Measurements from ENCODE around the gene RAB3B.

The RAB3B gene

GRCh38 chr1:51960262-51960661 lies 30.2 kb downstream of the RAB3B start:
- no peak overlapping the region for H2BK120ac ChIP-seq (ENCODE audit: low read depth, low read length)
- peaks cover 2% of the 10 kb centered on the region for H3K36me3 ChIP-seq (ENCODE audit: control insufficient read depth, insufficient read depth, low read length)
- WGBS (ENCODE audit: extremely low coverage, insufficient coverage, low lambda C conversion rate) = no CpG with 5 or more reads among the region's 3 CpGs
- H2BK5ac ChIP-seq (ENCODE audit: low read length) = peak overlapping the region; percentile 93
- no peak overlapping the region for H3K4me2 ChIP-seq (ENCODE audit: low read length)
- H4K5ac ChIP-seq (ENCODE audit: low read length) = no peak overlapping the region
- H3K4me3 ChIP-seq (ENCODE audit: low read length) = no peak overlapping the region
- no peaks in the 10 kb centered on the region for H3K27me3 ChIP-seq (ENCODE audit: insufficient read depth, low read length, poor library complexity)
- H2BK15ac ChIP-seq (replicated peaks; ENCODE audit: low read depth) = no peak overlapping the region
- peak overlapping the region; percentile 27 for H3K9ac ChIP-seq (ENCODE audit: low read length)
- H3K79me2 ChIP-seq (ENCODE audit: control insufficient read depth, insufficient read depth, low read length) = no peaks in the 10 kb centered on the region
- peaks cover 45% of the 10 kb centered on the region for H3K4me1 ChIP-seq (ENCODE audit: control insufficient read depth, low read depth, low read length)
- H3K4ac ChIP-seq (ENCODE audit: low read depth, low read length) = no peak overlapping the region
- no peak overlapping the region for H4K8ac ChIP-seq (ENCODE audit: low read depth, low read length)
- H3K18ac ChIP-seq (ENCODE audit: low read length) = no peak overlapping the region
- peaks cover 10% of the 10 kb centered on the region for H3K79me1 ChIP-seq (ENCODE audit: low read length)
- H3K23ac ChIP-seq (ENCODE audit: low read length) = no peak overlapping the region
- H3K56ac ChIP-seq (ENCODE audit: low read length) = peak overlapping the region; percentile 80
- peak; percentile 96 for DNase-seq
- H2AK5ac ChIP-seq (ENCODE audit: low read length) = no peak overlapping the region
- H3K27ac ChIP-seq (ENCODE audit: low read depth, low read length) = peak overlapping the region; percentile 71

- Histone ChIP-seq H3K79me1 (ENCODE audit: low read length) (peaks cover 12% of the 10 kb centered on the region), H3K9ac (ENCODE audit: low read length) (no peak overlapping the region), H3K4me3 (ENCODE audit: low read length) (no peak overlapping the region), H3K56ac (ENCODE audit: low read length) (peak overlapping the region; percentile 27), H2BK15ac (replicated peaks; ENCODE audit: low read depth) (no peak overlapping the region), H3K18ac (ENCODE audit: low read length) (no peak overlapping the region), H3K27me3 (ENCODE audit: insufficient read depth, low read length, poor library complexity) (no peaks in the 10 kb centered on the region), H2BK120ac (ENCODE audit: low read depth, low read length) (no peak overlapping the region), H2AK5ac (ENCODE audit: low read length) (peak overlapping the region; percentile 51), H4K5ac (ENCODE audit: low read length) (no peak overlapping the region), H3K36me3 (ENCODE audit: control insufficient read depth, insufficient read depth, low read length) (peaks cover 2% of the 10 kb centered on the region), H2BK5ac (ENCODE audit: low read length) (peak overlapping the region; percentile 27), H3K4me2 (ENCODE audit: low read length) (no peak overlapping the region), H3K79me2 (ENCODE audit: control insufficient read depth, insufficient read depth, low read length) (no peaks in the 10 kb centered on the region), H3K27ac (ENCODE audit: low read depth, low read length) (no peak overlapping the region), H4K8ac (ENCODE audit: low read depth, low read length) (no peak overlapping the region), H3K4ac (ENCODE audit: low read depth, low read length) (peak overlapping the region; percentile 62), H3K23ac (ENCODE audit: low read length) (no peak overlapping the region), H3K4me1 (ENCODE audit: control insufficient read depth, low read depth, low read length) (peaks cover 34% of the 10 kb centered on the region)
- WGBS (ENCODE audit: extremely low coverage, insufficient coverage, low lambda C conversion rate) = no CpG with 5 or more reads among the region's 3 CpGs
- DNase-seq = no peak
Measured at GRCh38 chr1:51958824-51959223, 31.7 kb downstream of the RAB3B start.

- whole genome bisulfite sequencing (ENCODE audit: extremely low coverage, insufficient coverage, low lambda C conversion rate) = 100% methylated on average over 1 of the region's 7 CpGs
- H3K27me3 ChIP-seq (ENCODE audit: insufficient read depth, low read length, poor library complexity) = no peaks in the 10 kb centered on the region
- peak; percentile 90 for DNase-seq
- no peak overlapping the region for H2BK15ac ChIP-seq (replicated peaks; ENCODE audit: low read depth)
- H3K4me3 ChIP-seq (ENCODE audit: low read length) = no peak overlapping the region
- H3K9ac ChIP-seq (ENCODE audit: low read length) = no peak overlapping the region
- H4K8ac ChIP-seq (ENCODE audit: low read depth, low read length) = no peak overlapping the region
- peak overlapping the region; percentile 62 for H3K27ac ChIP-seq (ENCODE audit: low read depth, low read length)
- no peak overlapping the region for H2AK5ac ChIP-seq (ENCODE audit: low read length)
- H3K18ac ChIP-seq (ENCODE audit: low read length) = peak overlapping the region; percentile 16
- H4K5ac ChIP-seq (ENCODE audit: low read length) = no peak overlapping the region
- peak overlapping the region; percentile 68 for H2BK5ac ChIP-seq (ENCODE audit: low read length)
- H3K4ac ChIP-seq (ENCODE audit: low read depth, low read length) = peak overlapping the region; percentile 37
- H3K23ac ChIP-seq (ENCODE audit: low read length) = no peak overlapping the region
- H3K79me1 ChIP-seq (ENCODE audit: low read length) = peaks cover 7% of the 10 kb centered on the region
- H3K4me2 ChIP-seq (ENCODE audit: low read length) = no peak overlapping the region
- H2BK120ac ChIP-seq (ENCODE audit: low read depth, low read length) = no peak overlapping the region
- no peaks in the 10 kb centered on the region for H3K36me3 ChIP-seq (ENCODE audit: control insufficient read depth, insufficient read depth, low read length)
- peaks cover 25% of the 10 kb centered on the region for H3K4me1 ChIP-seq (ENCODE audit: control insufficient read depth, low read depth, low read length)
- H3K79me2 ChIP-seq (ENCODE audit: control insufficient read depth, insufficient read depth, low read length) = no peaks in the 10 kb centered on the region
- H3K56ac ChIP-seq (ENCODE audit: low read length) = no peak overlapping the region
Measured at GRCh38 chr1:51957618-51958017, 32.9 kb downstream of the RAB3B start.

- H3K23ac ChIP-seq (ENCODE audit: low read length) = no peak overlapping the region
- no peak overlapping the region for H2BK5ac ChIP-seq (ENCODE audit: low read length)
- no peak overlapping the region for H4K5ac ChIP-seq (ENCODE audit: low read length)
- no peaks in the 10 kb centered on the region for H3K36me3 ChIP-seq (ENCODE audit: control insufficient read depth, insufficient read depth, low read length)
- H2BK120ac ChIP-seq (ENCODE audit: low read depth, low read length) = no peak overlapping the region
- H3K4me2 ChIP-seq (ENCODE audit: low read length) = no peak overlapping the region
- no peaks in the 10 kb centered on the region for H3K27me3 ChIP-seq (ENCODE audit: insufficient read depth, low read length, poor library complexity)
- peak overlapping the region; percentile 21 for H2BK15ac ChIP-seq (replicated peaks; ENCODE audit: low read depth)
- H3K4me3 ChIP-seq (ENCODE audit: low read length) = no peak overlapping the region
- H3K4me1 ChIP-seq (ENCODE audit: control insufficient read depth, low read depth, low read length) = peaks cover 25% of the 10 kb centered on the region
- H3K18ac ChIP-seq (ENCODE audit: low read length) = peak overlapping the region; percentile 40
- no CpG with 5 or more reads among the region's 8 CpGs for WGBS (ENCODE audit: extremely low coverage, insufficient coverage, low lambda C conversion rate)
- peak; percentile 50 for DNase-seq
- peak overlapping the region; percentile 18 for H3K56ac ChIP-seq (ENCODE audit: low read length)
- peak overlapping the region; percentile 7 for H2AK5ac ChIP-seq (ENCODE audit: low read length)
- no peak overlapping the region for H3K4ac ChIP-seq (ENCODE audit: low read depth, low read length)
- H3K9ac ChIP-seq (ENCODE audit: low read length) = peak overlapping the region; percentile 1
- peaks cover 2% of the 10 kb centered on the region for H3K79me1 ChIP-seq (ENCODE audit: low read length)
- no peak overlapping the region for H4K8ac ChIP-seq (ENCODE audit: low read depth, low read length)
- H3K27ac ChIP-seq (ENCODE audit: low read depth, low read length) = no peak overlapping the region
- H3K79me2 ChIP-seq (ENCODE audit: control insufficient read depth, insufficient read depth, low read length) = no peaks in the 10 kb centered on the region
Measured at GRCh38 chr1:51956528-51957509, 33.7 kb downstream of the RAB3B start.

- no peak overlapping the region for H4K8ac ChIP-seq (ENCODE audit: low read depth, low read length)
- no peaks in the 10 kb centered on the region for H3K36me3 ChIP-seq (ENCODE audit: control insufficient read depth, insufficient read depth, low read length)
- H3K79me1 ChIP-seq (ENCODE audit: low read length) = peaks cover 2% of the 10 kb centered on the region
- peaks cover 21% of the 10 kb centered on the region for H3K4me1 ChIP-seq (ENCODE audit: control insufficient read depth, low read depth, low read length)
- DNase-seq = no peak
- H3K18ac ChIP-seq (ENCODE audit: low read length) = no peak overlapping the region
- no CpG with 5 or more reads among the region's 4 CpGs for WGBS (ENCODE audit: extremely low coverage, insufficient coverage, low lambda C conversion rate)
- no peak overlapping the region for H3K27ac ChIP-seq (ENCODE audit: low read depth, low read length)
- H3K23ac ChIP-seq (ENCODE audit: low read length) = no peak overlapping the region
- H3K27me3 ChIP-seq (ENCODE audit: insufficient read depth, low read length, poor library complexity) = no peaks in the 10 kb centered on the region
- H2AK5ac ChIP-seq (ENCODE audit: low read length) = peak overlapping the region; percentile 7
- no peak overlapping the region for H2BK120ac ChIP-seq (ENCODE audit: low read depth, low read length)
- H2BK5ac ChIP-seq (ENCODE audit: low read length) = no peak overlapping the region
- peak overlapping the region; percentile 47 for H3K56ac ChIP-seq (ENCODE audit: low read length)
- H3K4me3 ChIP-seq (ENCODE audit: low read length) = no peak overlapping the region
- H3K79me2 ChIP-seq (ENCODE audit: control insufficient read depth, insufficient read depth, low read length) = no peaks in the 10 kb centered on the region
- H3K4ac ChIP-seq (ENCODE audit: low read depth, low read length) = no peak overlapping the region
- no peak overlapping the region for H3K4me2 ChIP-seq (ENCODE audit: low read length)
- H2BK15ac ChIP-seq (replicated peaks; ENCODE audit: low read depth) = no peak overlapping the region
- peak overlapping the region; percentile 1 for H3K9ac ChIP-seq (ENCODE audit: low read length)
- H4K5ac ChIP-seq (ENCODE audit: low read length) = no peak overlapping the region
Measured at GRCh38 chr1:51955797-51956527, 34.5 kb downstream of the RAB3B start.
